Amniotic epithelial cell (primary cell): ENCODE results near the gene SPRR4.

Experiments used
- DNase-seq: peaks from one replicate; pipeline ENCODE4 v3.0.0-alpha.2; 2010; ENCODE audit warnings: low read depth

SPRR4 gene

GRCh38 chr1:152970495-152970894 lies at the start of gene SPRR4:
SPRR4 (plus strand) TSS chr1:152970648; CDS start chr1:152971891, 1,243 bp downstream.
- DNase-seq: no peak

- no peak for DNase-seq
Measured at GRCh38 chr1:152924191-152924590, 46.3 kb upstream of the SPRR4 start.

- no peak for DNase-seq
Measured at GRCh38 chr1:152926091-152926490, 44.4 kb upstream of the SPRR4 start.

- no peak for DNase-seq
Measured at GRCh38 chr1:152928671-152929070, 41.8 kb upstream of the SPRR4 start.

- DNase-seq: no peak
Measured at GRCh38 chr1:152932170-152932811, 38.2 kb upstream of the SPRR4 start.

GRCh38 chr1:152933196-152933595 lies 37.3 kb upstream of the SPRR4 start:
- no peak for DNase-seq

- DNase-seq: no peak
Measured at GRCh38 chr1:152940614-152941013, 29.8 kb upstream of the SPRR4 start.

GRCh38 chr1:152941037-152941711 lies 29.3 kb upstream of the SPRR4 start:
- no peak for DNase-seq

GRCh38 chr1:152942161-152942560 lies 28.3 kb upstream of the SPRR4 start:
- no peak for DNase-seq

GRCh38 chr1:152946248-152946647 lies 24.2 kb upstream of the SPRR4 start:
- no peak for DNase-seq

GRCh38 chr1:152946651-152947256 lies 23.7 kb upstream of the SPRR4 start, which contains the start of gene SPRR5:
SPRR5 (plus strand) TSS chr1:152947206; CDS start chr1:152948555, 1,349 bp downstream.
- no peak for DNase-seq

GRCh38 chr1:152951711-152952110 lies 18.7 kb upstream of the SPRR4 start:
- no peak for DNase-seq

GRCh38 chr1:152953761-152954160 lies 16.7 kb upstream of the SPRR4 start:
- no peak for DNase-seq

- DNase-seq: no peak
Measured at GRCh38 chr1:152954436-152954835, 16.0 kb upstream of the SPRR4 start.

- DNase-seq: no peak
Measured at GRCh38 chr1:152957561-152957960, 12.9 kb upstream of the SPRR4 start.

GRCh38 chr1:152959273-152959672 lies 11.2 kb upstream of the SPRR4 start:
- no peak for DNase-seq

GRCh38 chr1:152959801-152960451 lies 10.5 kb upstream of the SPRR4 start:
- DNase-seq: no peak

- DNase-seq: no peak
Measured at GRCh38 chr1:152960452-152961044, 9.9 kb upstream of the SPRR4 start.

- no peak for DNase-seq
Measured at GRCh38 chr1:152961226-152961891, 9.1 kb upstream of the SPRR4 start.

- no peak for DNase-seq
Measured at GRCh38 chr1:152962876-152963415, 7.5 kb upstream of the SPRR4 start.

GRCh38 chr1:152964536-152964935 lies 5.9 kb upstream of the SPRR4 start:
- no peak for DNase-seq

GRCh38 chr1:152965853-152966252 lies 4.6 kb upstream of the SPRR4 start:
- DNase-seq: no peak
